Vagina (tissue), 2 donors: ENCODE data around the gene ILK.

ENCODE experiments used
- POLR2AphosphoS5 ChIP-seq, 2 donors: sonication (generic); formaldehyde crosslinking; IDR thresholded peaks; one replicate each; pipeline ENCODE4 v1.9.0; 2017; ENCODE audit warnings: antibody characterized with exemption in 2 of 2, mild to moderate bottlenecking in 2 of 2, low read depth in 1 of 2; ENCODE audit not compliant: insufficient read depth in 1 of 2
- TF ChIP-seq, protein P1 (sequence below), 3 experiments: fragments of 450-650 bp in 2 of 3; fragments of 200-600 bp in 1 of 3; sonication (generic) in 1 of 3; IDR thresholded peaks; one replicate each; pipeline ENCODE4 v1.5.1; 2017 to 2019; ENCODE audit warnings: antibody characterized with exemption in 3 of 3, mild to moderate bottlenecking in 2 of 3, moderate library complexity in 2 of 3

DNA sequence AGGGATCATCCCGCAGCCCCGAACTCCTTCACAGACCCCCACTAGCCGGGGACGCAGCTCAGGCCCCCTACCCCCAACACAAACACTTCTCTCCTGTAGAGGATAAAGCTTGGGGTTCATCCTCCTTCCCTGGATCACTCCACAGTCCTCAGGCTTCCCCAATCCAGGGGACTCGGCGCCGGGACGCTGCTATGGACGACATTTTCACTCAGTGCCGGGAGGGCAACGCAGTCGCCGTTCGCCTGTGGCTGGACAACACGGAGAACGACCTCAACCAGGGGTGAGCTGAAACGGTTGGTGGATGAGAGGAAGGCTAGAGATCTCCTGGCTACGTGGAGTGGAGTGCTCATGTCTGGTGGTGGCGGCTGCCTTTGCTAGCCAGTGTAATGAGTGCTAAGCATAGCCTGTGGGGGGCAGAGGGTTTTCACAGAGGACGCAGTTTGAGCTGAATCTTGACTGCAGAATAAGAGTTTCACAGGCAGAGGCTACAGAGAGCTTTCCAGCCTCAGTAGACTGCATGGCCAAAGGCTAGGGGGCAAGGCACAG, 580 bp downstream of the ILK start:
- TF ChIP-seq POLR2AphosphoS5 (IDR thresholded peaks at IDR 0.05; ENCODE audit: insufficient read depth in 1 of 2, low read depth in 1 of 2): peak in 1 of 2 donors; percentile 66
- TF ChIP-seq, protein P1, sequence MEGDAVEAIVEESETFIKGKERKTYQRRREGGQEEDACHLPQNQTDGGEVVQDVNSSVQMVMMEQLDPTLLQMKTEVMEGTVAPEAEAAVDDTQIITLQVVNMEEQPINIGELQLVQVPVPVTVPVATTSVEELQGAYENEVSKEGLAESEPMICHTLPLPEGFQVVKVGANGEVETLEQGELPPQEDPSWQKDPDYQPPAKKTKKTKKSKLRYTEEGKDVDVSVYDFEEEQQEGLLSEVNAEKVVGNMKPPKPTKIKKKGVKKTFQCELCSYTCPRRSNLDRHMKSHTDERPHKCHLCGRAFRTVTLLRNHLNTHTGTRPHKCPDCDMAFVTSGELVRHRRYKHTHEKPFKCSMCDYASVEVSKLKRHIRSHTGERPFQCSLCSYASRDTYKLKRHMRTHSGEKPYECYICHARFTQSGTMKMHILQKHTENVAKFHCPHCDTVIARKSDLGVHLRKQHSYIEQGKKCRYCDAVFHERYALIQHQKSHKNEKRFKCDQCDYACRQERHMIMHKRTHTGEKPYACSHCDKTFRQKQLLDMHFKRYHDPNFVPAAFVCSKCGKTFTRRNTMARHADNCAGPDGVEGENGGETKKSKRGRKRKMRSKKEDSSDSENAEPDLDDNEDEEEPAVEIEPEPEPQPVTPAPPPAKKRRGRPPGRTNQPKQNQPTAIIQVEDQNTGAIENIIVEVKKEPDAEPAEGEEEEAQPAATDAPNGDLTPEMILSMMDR (IDR thresholded peaks at IDR 0.05): peak in 1 of 3 experiments; percentile 7
